Mesendoderm (in vitro differentiated cells): ENCODE measurements around the gene WSB1. TPM values are rescaled to one million over a fixed set of nuclear protein-coding genes. Genes with fewer than 3 reads are reported as not detected.

Experiments
- DNase-seq: peaks from one replicate; pipeline ENCODE4 v3.0.0; 2013
- H2AK5ac ChIP-seq: 2 replicates; pipeline ENCODE4 v1.6.1; 2013; ENCODE audit warnings: low read length, inconsistent platforms
- H2BK120ac ChIP-seq: 2 replicates; pipeline ENCODE4 v1.6.1; 2013; ENCODE audit warnings: low read depth, mild to moderate bottlenecking, low read length, moderate library complexity, mixed read lengths
- H2BK15ac ChIP-seq: replicated peaks from 2 replicates; pipeline ENCODE4 v1.6.1; 2013; ENCODE audit warnings: low read depth, mild to moderate bottlenecking, moderate library complexity
- H2BK5ac ChIP-seq: 2 replicates; pipeline ENCODE4 v1.6.1; 2013; ENCODE audit warnings: low read length, inconsistent platforms
- H3K18ac ChIP-seq: 2 replicates; pipeline ENCODE4 v1.6.1; 2013; ENCODE audit warnings: mild to moderate bottlenecking, low read length, mixed read lengths
- H3K23ac ChIP-seq: one replicate; pipeline ENCODE4 v1.6.1; 2013; ENCODE audit warnings: low read length
- H3K27ac ChIP-seq: 2 replicates; pipeline ENCODE4 v1.5.1; 2013; ENCODE audit warnings: low read depth, mild to moderate bottlenecking, inconsistent platforms, low read length, moderate library complexity
- H3K27me3 ChIP-seq: 2 replicates; pipeline ENCODE4 v1.6.1; 2013; ENCODE audit warnings: low read length, control low read depth, mild to moderate bottlenecking, inconsistent platforms; ENCODE audit not compliant: insufficient read depth, poor library complexity
- H3K36me3 ChIP-seq: 2 replicates; pipeline ENCODE4 v1.6.1; 2013; ENCODE audit warnings: low read length, inconsistent platforms; ENCODE audit not compliant: control insufficient read depth, insufficient read depth
- H3K4ac ChIP-seq: one replicate; pipeline ENCODE4 v1.6.1; 2013; ENCODE audit warnings: low read depth, mild to moderate bottlenecking, low read length, moderate library complexity
- H3K4me1 ChIP-seq: 2 replicates; pipeline ENCODE4 v1.6.1; 2013; ENCODE audit warnings: low read depth, low read length, inconsistent platforms; ENCODE audit not compliant: control insufficient read depth
- H3K4me2 ChIP-seq: 2 replicates; pipeline ENCODE4 v1.6.1; 2013; ENCODE audit warnings: low read length
- H3K4me3 ChIP-seq: 2 replicates; pipeline ENCODE4 v1.5.1; 2013; ENCODE audit warnings: mild to moderate bottlenecking, low read length
- H3K56ac ChIP-seq: one replicate; pipeline ENCODE4 v1.6.1; 2013; ENCODE audit warnings: low read length
- H3K79me1 ChIP-seq: 2 replicates; pipeline ENCODE4 v1.6.1; 2013; ENCODE audit warnings: low read length, inconsistent platforms
- H3K79me2 ChIP-seq: 2 replicates; pipeline ENCODE4 v1.6.1; 2013; ENCODE audit warnings: mild to moderate bottlenecking, low read length; ENCODE audit not compliant: control insufficient read depth, insufficient read depth
- H3K9ac ChIP-seq: 2 replicates; pipeline ENCODE4 v1.6.1; 2013; ENCODE audit warnings: low read length, inconsistent platforms
- H4K5ac ChIP-seq: one replicate; pipeline ENCODE4 v1.6.1; 2013; ENCODE audit warnings: low read length
- H4K8ac ChIP-seq: one replicate; pipeline ENCODE4 v1.6.1; 2013; ENCODE audit warnings: low read depth, mild to moderate bottlenecking, control low read depth, low read length, moderate library complexity
- WGBS: extraction: QIAGEN DNeasy Blood & Tissue Kit; methylation state at CpG from one replicate; pipeline ENCODE4 v1.1.7; 2013; ENCODE audit warnings: low lambda C conversion rate, missing lambda C conversion rate; ENCODE audit not compliant: insufficient coverage; ENCODE audit errors: extremely low coverage; 5-methylcytosine and 5-hydroxymethylcytosine counted together
- polyA plus RNA-seq, 2 experiments: library from polyadenylated mRNA; stranded (reverse); fragments of 200-250 nt; gene quantifications; one replicate each; pipeline ENCODE4 v1.2.3, GENCODE V29; 2013

The WSB1 gene, protein sequence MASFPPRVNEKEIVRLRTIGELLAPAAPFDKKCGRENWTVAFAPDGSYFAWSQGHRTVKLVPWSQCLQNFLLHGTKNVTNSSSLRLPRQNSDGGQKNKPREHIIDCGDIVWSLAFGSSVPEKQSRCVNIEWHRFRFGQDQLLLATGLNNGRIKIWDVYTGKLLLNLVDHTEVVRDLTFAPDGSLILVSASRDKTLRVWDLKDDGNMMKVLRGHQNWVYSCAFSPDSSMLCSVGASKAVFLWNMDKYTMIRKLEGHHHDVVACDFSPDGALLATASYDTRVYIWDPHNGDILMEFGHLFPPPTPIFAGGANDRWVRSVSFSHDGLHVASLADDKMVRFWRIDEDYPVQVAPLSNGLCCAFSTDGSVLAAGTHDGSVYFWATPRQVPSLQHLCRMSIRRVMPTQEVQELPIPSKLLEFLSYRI
- 54.3 TPM for polyA plus RNA-seq (2013, experiment 1 of 2)
- polyA plus RNA-seq (2013, experiment 2 of 2) = 53.7 TPM

DNA sequence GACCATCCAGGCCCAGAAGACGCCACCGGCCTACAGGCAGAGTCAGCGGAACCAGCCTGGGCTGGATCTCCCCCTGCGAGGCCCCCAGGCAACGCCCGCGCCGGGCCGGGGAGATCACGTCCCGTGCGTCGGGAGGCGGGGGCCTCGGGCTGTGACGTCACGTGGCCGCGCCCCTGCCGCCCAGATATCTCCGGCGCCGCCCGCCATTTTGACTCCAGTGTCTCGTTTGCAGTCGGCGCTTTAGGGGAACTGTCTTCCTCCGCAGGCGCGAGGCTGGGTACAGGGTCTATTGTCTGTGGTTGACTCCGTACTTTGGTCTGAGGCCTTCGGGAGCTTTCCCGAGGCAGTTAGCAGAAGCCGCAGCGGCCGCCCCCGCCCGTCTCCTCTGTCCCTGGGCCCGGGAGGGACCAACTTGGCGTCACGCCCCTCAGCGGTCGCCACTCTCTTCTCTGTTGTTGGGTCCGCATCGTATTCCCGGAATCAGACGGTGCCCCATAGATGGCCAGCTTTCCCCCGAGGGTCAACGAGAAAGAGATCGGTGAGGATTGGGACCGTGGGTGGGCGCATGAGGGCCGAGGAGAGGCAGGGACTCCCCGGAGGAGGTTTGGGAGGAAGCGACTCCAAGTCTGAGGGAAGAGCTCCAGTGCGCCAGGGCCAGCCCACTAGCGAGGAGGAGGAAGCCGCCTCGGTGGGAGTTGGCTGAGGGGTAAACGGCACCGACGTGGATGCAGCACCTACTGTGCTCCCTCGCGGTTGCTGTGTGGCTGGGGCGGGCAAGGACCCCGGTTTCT, at the start of gene WSB1:
TSS of gene WSB1 (plus strand) at position 217 of the 791 bp plus-strand sequence. CDS start at position 499, 282 bp downstream.
- peak within 1 kb of the TSS; percentile 69 for H2BK5ac ChIP-seq
- H3K27me3 ChIP-seq = no peaks in the 10 kb centered on the region
- peaks cover 2% of the 10 kb centered on the region for H3K4me1 ChIP-seq
- no peaks in the 10 kb centered on the region for H3K36me3 ChIP-seq
- no peak within 1 kb of the TSS for H2BK120ac ChIP-seq
- peak; percentile 95 for DNase-seq
- H4K8ac ChIP-seq = no peak within 1 kb of the TSS
- H4K5ac ChIP-seq = no peak within 1 kb of the TSS
- H3K4me3 ChIP-seq = peak within 1 kb of the TSS; percentile 92
- H3K79me1 ChIP-seq = peaks cover 3% of the 10 kb centered on the region
- H3K56ac ChIP-seq = peak within 1 kb of the TSS; percentile 97
- H3K27ac ChIP-seq = peak within 1 kb of the TSS; percentile 90
- H3K4me2 ChIP-seq = peak within 1 kb of the TSS; percentile 54
- peak within 1 kb of the TSS; percentile 100 for H3K23ac ChIP-seq
- H2AK5ac ChIP-seq = no peak within 1 kb of the TSS
- WGBS = no CpG with 5 or more reads among the region's 66 CpGs
- peak within 1 kb of the TSS; percentile 60 for H3K18ac ChIP-seq
- peak within 1 kb of the TSS; percentile 4 for H3K4ac ChIP-seq
- peak within 1 kb of the TSS; percentile 98 for H3K9ac ChIP-seq
- H3K79me2 ChIP-seq = peaks cover 42% of the 10 kb centered on the region
- H2BK15ac ChIP-seq = no peak within 1 kb of the TSS

DNA sequence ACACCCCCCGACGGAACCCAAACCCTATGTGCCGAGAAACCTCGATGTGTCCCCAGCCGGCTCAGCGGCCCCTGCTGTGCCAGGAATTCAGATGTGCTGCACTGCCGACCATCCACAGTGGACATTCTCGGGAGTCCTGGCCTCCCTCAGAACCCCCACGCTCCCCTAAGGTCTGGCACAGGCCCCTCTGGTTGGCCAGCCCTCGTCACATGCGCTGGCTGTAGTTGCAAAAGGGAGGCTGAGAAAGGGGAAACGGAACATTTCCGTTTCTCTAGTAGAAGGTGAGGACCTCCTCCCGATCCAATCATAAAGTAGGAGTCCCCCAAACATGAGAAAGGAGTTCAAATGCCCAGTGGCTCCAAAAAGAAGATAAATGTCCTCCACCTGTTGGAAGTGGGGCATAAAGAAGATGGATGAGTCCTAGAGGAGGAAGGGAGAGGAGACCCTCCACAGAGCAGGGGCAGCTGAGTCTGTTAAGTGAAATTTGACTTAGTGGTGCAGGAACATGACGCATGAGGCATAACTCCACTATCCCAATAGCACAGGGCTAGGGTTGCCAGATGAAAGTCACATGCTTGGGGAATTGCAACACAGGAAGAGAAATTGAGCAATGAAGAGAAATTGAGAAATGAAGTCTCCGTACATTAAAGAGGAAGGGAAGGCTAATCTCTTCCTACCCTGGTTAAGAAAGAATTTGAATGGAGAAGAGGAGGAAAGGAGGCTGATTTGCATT, 49.3 kb upstream of the WSB1 start:
- Histone ChIP-seq H3K18ac (no peak overlapping the region), H3K79me2 (no peaks in the 10 kb centered on the region), H3K4me3 (no peak overlapping the region), H3K4me1 (no peaks in the 10 kb centered on the region), H2BK15ac (no peak overlapping the region), H2BK120ac (no peak overlapping the region), H2BK5ac (no peak overlapping the region), H3K36me3 (no peaks in the 10 kb centered on the region), H3K23ac (no peak overlapping the region), H4K8ac (no peak overlapping the region), H3K9ac (peak overlapping the region; percentile 20), H3K56ac (peak overlapping the region; percentile 22), H2AK5ac (no peak overlapping the region), H3K4me2 (no peak overlapping the region), H3K4ac (no peak overlapping the region), H3K79me1 (no peaks in the 10 kb centered on the region), H4K5ac (no peak overlapping the region), H3K27ac (no peak overlapping the region), H3K27me3 (no peaks in the 10 kb centered on the region)
- WGBS = no CpG with 5 or more reads among the region's 16 CpGs
- DNase-seq = peak; percentile 45

DNA sequence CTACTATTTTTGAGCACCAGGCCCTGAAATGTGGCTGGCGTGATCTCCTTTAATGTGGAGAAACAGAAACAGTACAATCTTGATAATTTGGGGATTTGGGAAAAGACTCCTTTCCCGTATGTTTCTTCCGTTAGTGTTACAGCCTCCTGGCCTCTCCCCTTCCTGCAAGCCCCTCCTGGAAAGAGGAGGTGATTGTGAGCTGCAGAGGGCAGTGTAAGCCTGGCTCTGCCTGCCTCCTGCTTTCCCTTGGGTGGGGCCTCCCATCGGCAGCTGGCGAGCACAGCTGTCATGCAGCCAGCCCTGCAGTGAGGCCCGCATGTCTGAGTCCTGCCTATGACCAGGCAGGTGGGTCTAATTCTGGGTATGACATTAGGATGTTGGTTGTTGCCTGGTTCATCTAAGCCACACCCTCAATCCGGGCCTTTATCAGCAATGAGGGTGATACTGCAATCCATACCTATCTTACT, 48.7 kb upstream of the WSB1 start:
- H3K36me3 ChIP-seq = no peaks in the 10 kb centered on the region
- H3K79me2 ChIP-seq = no peaks in the 10 kb centered on the region
- no peak overlapping the region for H2BK120ac ChIP-seq
- no peaks in the 10 kb centered on the region for H3K27me3 ChIP-seq
- peak overlapping the region; percentile 20 for H3K9ac ChIP-seq
- H3K23ac ChIP-seq = no peak overlapping the region
- H2AK5ac ChIP-seq = no peak overlapping the region
- no peak overlapping the region for H3K4ac ChIP-seq
- peak overlapping the region; percentile 11 for H3K56ac ChIP-seq
- H3K4me3 ChIP-seq = no peak overlapping the region
- no CpG with 5 or more reads among the region's 7 CpGs for WGBS
- no peak overlapping the region for H2BK15ac ChIP-seq
- H2BK5ac ChIP-seq = no peak overlapping the region
- no peaks in the 10 kb centered on the region for H3K79me1 ChIP-seq
- no peaks in the 10 kb centered on the region for H3K4me1 ChIP-seq
- peak; percentile 90 for DNase-seq
- H3K27ac ChIP-seq = no peak overlapping the region
- H3K4me2 ChIP-seq = no peak overlapping the region
- no peak overlapping the region for H4K5ac ChIP-seq
- H3K18ac ChIP-seq = no peak overlapping the region
- no peak overlapping the region for H4K8ac ChIP-seq

- H4K5ac ChIP-seq = no peak overlapping the region
- no peak overlapping the region for H3K27ac ChIP-seq
- H3K36me3 ChIP-seq = no peaks in the 10 kb centered on the region
- no peaks in the 10 kb centered on the region for H3K27me3 ChIP-seq
- H2BK5ac ChIP-seq = no peak overlapping the region
- H3K4me3 ChIP-seq = no peak overlapping the region
- no peaks in the 10 kb centered on the region for H3K79me2 ChIP-seq
- DNase-seq = no peak
- H4K8ac ChIP-seq = no peak overlapping the region
- no peak overlapping the region for H2BK15ac ChIP-seq
- no peaks in the 10 kb centered on the region for H3K4me1 ChIP-seq
- no peak overlapping the region for H3K56ac ChIP-seq
- no peak overlapping the region for H3K4me2 ChIP-seq
- H2AK5ac ChIP-seq = no peak overlapping the region
- H3K23ac ChIP-seq = no peak overlapping the region
- H3K18ac ChIP-seq = no peak overlapping the region
- H3K79me1 ChIP-seq = no peaks in the 10 kb centered on the region
- no peak overlapping the region for H2BK120ac ChIP-seq
- no peak overlapping the region for H3K4ac ChIP-seq
- H3K9ac ChIP-seq = no peak overlapping the region
These were observed 47.4 kb upstream of the WSB1 start for GRCh38 chr17:27246537-27246936.

DNA sequence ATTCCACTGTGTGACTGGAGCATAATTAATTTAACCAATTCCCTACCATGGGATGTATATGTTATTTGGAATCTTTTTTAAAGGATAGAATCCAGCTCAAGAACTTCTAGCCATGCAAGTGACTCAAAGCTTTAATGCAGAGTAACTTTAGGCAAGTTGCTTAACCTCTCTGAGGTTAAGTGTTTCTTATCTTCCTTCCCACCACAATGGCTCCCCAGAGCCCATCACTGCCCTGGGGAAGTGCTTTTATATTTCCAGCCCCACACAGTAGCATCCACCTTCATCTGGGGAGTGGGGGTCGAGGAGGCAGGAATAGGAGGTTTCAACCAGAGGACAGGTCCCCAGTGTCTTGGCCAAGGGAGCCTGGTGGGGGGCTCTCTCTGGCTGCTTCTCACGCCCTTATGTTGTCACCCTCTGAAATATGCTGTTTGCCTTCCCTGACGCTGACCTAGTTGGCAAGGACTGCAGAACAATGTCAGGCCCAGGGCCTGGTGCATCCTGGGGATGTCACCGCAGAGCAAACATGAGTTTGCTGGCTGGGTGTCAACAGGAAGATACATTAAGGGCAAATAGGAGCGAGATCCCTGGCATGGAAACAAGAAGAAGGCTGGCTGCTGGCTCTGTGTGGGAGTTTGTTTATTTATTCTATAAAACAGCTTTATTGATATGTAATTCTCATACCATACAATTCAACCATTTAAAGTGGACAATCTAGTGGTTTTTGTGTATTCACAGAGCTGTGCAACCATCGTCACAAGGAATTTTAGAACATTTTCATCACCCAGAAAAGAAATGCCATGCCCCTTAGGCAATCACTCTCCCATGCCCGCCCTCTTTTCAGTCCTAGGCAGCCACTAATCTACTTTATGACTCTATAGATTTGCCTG, 46.6 kb upstream of the WSB1 start:
- H3K4me1 ChIP-seq = no peaks in the 10 kb centered on the region
- H3K23ac ChIP-seq = no peak overlapping the region
- H3K27me3 ChIP-seq = no peaks in the 10 kb centered on the region
- no peak overlapping the region for H2BK15ac ChIP-seq
- no peak overlapping the region for H4K5ac ChIP-seq
- no peak overlapping the region for H3K9ac ChIP-seq
- no peak overlapping the region for H2BK120ac ChIP-seq
- H2BK5ac ChIP-seq = no peak overlapping the region
- no peak overlapping the region for H3K4me2 ChIP-seq
- no peaks in the 10 kb centered on the region for H3K36me3 ChIP-seq
- no peak overlapping the region for H2AK5ac ChIP-seq
- no peak overlapping the region for H3K4me3 ChIP-seq
- no peak overlapping the region for H3K56ac ChIP-seq
- no peak overlapping the region for H3K27ac ChIP-seq
- no peaks in the 10 kb centered on the region for H3K79me1 ChIP-seq
- H3K79me2 ChIP-seq = no peaks in the 10 kb centered on the region
- DNase-seq = peak; percentile 14
- no peak overlapping the region for H3K18ac ChIP-seq
- H3K4ac ChIP-seq = no peak overlapping the region
- H4K8ac ChIP-seq = no peak overlapping the region
- no CpG with 5 or more reads among the region's 7 CpGs for WGBS
